Activated CD8-positive, alpha-beta T cell treated with anti-CD3 and anti-CD28 coated beads for 36 hours (primary cell): ENCODE data around the gene AP1S1. TPM values are rescaled to one million over a fixed set of nuclear protein-coding genes. Genes with fewer than 3 reads are reported as not detected.
"Not testable (repeated sequence)": the region's sequence is repeated elsewhere in the genome, so short reads cannot be mapped to it uniquely, and the experiment has no call there.

Experiments used
- ATAC-seq: fragments of 200-7000 bp; cut with Tn5 transposase; one replicate; pipeline ENCODE4 v1.10.0; 2021; ENCODE audit warnings: mild to moderate bottlenecking, moderate library complexity
- CTCF ChIA-PET: fragments of 350-600 bp; sonication (Branson Sonifier 250); formaldehyde crosslinking; loops from one replicate; lab custom pipeline; 2021; ENCODE audit warnings: antibody characterized with exemption; lab: Charles Lee
- POLR2A ChIA-PET: fragments of 350-600 bp; sonication (Branson Sonifier 250); formaldehyde crosslinking; loops from one replicate; lab custom pipeline; 2021; ENCODE audit warnings: antibody characterized with exemption; lab: Charles Lee
- DNase-seq: peaks from one replicate; pipeline ENCODE4 v3.0.0-alpha.2; 2020
- H3K27ac Mint-ChIP-seq: one replicate; pipeline ENCODE4 v1.8.0; 2021; ENCODE audit warnings: mild to moderate bottlenecking, mixed read lengths
- H3K27me3 Mint-ChIP-seq: one replicate; pipeline ENCODE4 v1.8.0; 2021; ENCODE audit warnings: mixed read lengths
- H3K36me3 Mint-ChIP-seq: one replicate; pipeline ENCODE4 v1.8.0; 2021; ENCODE audit warnings: low read depth, mixed read lengths
- H3K4me1 Mint-ChIP-seq: one replicate; pipeline ENCODE4 v1.8.0; 2021; ENCODE audit warnings: low read depth, mixed read lengths
- H3K4me3 Mint-ChIP-seq: one replicate; pipeline ENCODE4 v1.8.0; 2021; ENCODE audit warnings: mild to moderate bottlenecking, moderate library complexity, mixed read lengths
- H3K9me3 Mint-ChIP-seq: one replicate; pipeline ENCODE4 v1.8.0; 2021; ENCODE audit warnings: mixed read lengths
- intact Hi-C: fragments of 100-400 bp; cut with micrococcal nuclease; formaldehyde crosslinking; loops from one replicate; pipeline ENCODE4 v1.10.0; 2022
- total RNA-seq, 2 experiments: library from RNA; stranded (reverse); gene quantifications; one replicate each; pipeline ENCODE4 v1.2.3, GENCODE V29; 2021
- TF ChIP-seq, protein P1 (sequence below): fragments of 200-600 bp; IDR thresholded peaks from one replicate; pipeline ENCODE4 v1.8.0; 2022; ENCODE audit warnings: antibody characterized with exemption, mild to moderate bottlenecking

The AP1S1 gene
- total RNA-seq, 2 experiments from 2014 or later, result 35.6 to 39.5 TPM

DNA sequence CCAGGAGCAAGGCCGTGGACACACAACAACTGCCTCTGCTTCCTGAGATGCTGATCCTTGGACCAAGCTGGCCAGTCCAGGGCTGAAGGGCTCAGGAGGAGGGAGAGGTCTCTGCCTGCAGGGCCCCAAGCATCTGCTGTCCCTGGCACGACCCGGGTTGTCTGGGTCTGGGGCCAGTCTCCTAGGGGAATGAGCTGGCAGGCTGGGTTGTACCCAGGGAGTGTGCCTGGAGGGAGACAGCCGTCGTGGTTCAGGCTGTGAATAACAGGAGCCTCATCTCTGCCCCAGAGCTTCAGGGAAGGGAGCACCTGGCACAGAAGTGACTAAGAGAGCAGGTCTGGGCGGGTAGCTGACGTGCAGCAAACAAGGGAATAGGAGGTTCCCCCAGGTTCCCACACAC is 45.3 kb upstream of the AP1S1 start:
- POLR2A ChIA-PET, result interaction anchor here (0.6 to 0.7 kb wide), 2 partner anchors 22 to 24 kb away, joined by 3 read pairs; partner anchors contain the start of gene TRIM56
- Mint-ChIP-seq H3K27ac (no peak overlapping the region), H3K36me3 (no peaks in the 10 kb centered on the region), H3K4me1 (peaks cover 3% of the 10 kb centered on the region), H3K27me3 (peaks cover 8% of the 10 kb centered on the region), H3K4me3 (no peak overlapping the region), H3K9me3 (no peaks in the 10 kb centered on the region)
- intact Hi-C loops, result no loop called here
- CTCF ChIA-PET, result interaction anchor here (1.0 kb wide), 1 partner anchor 35 kb away, joined by 3 read pairs; no protein-coding TSS in a partner anchor
- ATAC-seq (no peak), DNase-seq (no peak)
- TF ChIP-seq, protein P1, sequence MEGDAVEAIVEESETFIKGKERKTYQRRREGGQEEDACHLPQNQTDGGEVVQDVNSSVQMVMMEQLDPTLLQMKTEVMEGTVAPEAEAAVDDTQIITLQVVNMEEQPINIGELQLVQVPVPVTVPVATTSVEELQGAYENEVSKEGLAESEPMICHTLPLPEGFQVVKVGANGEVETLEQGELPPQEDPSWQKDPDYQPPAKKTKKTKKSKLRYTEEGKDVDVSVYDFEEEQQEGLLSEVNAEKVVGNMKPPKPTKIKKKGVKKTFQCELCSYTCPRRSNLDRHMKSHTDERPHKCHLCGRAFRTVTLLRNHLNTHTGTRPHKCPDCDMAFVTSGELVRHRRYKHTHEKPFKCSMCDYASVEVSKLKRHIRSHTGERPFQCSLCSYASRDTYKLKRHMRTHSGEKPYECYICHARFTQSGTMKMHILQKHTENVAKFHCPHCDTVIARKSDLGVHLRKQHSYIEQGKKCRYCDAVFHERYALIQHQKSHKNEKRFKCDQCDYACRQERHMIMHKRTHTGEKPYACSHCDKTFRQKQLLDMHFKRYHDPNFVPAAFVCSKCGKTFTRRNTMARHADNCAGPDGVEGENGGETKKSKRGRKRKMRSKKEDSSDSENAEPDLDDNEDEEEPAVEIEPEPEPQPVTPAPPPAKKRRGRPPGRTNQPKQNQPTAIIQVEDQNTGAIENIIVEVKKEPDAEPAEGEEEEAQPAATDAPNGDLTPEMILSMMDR, result no peak

DNA sequence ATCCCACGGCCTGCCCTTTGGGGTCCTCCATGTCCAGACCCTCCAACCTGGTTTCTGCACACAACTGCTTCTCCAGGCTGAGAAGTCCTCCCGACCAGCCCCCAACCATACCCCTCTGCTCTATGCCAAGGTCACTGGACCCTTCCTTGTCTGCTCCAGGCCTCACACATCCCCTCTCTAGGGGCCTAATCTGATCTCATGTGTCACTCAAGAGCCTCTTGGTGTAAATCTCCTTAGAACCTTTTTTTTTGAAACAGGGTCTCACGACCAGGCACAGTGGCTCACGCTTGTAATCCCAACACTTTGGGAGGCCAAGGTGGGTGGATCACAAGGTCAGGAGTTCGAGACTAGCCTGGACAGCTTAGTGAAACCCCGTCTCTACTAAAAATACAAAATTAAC is 44.9 kb upstream of the AP1S1 start:
- TF ChIP-seq, protein P1, result no peak
- intact Hi-C loops, result no loop called here
- peaks cover 8% of the 10 kb centered on the region for H3K27me3 Mint-ChIP-seq
- H3K4me3 Mint-ChIP-seq, result no peak overlapping the region
- ChIA-PET CTCF (no interaction called here), POLR2A (interaction anchor here (0.7 kb wide), 1 partner anchor 24 kb away, joined by 3 read pairs; the partner anchor contains the start of gene TRIM56)
- ATAC-seq, result no peak
- no peak for DNase-seq
- no peaks in the 10 kb centered on the region for H3K9me3 Mint-ChIP-seq
- peaks cover 3% of the 10 kb centered on the region for H3K4me1 Mint-ChIP-seq
- H3K36me3 Mint-ChIP-seq, result no peaks in the 10 kb centered on the region
- H3K27ac Mint-ChIP-seq, result no peak overlapping the region

- ATAC-seq (no peak), DNase-seq (no peak)
- no peak overlapping the region for H3K4me3 Mint-ChIP-seq
- H3K4me1 Mint-ChIP-seq, result peaks cover 3% of the 10 kb centered on the region
- H3K36me3 Mint-ChIP-seq, result no peaks in the 10 kb centered on the region
- CTCF ChIA-PET, result interaction anchor here (1.2 to 1.5 kb wide), 3 partner anchors 16 to 81 kb away, joined by 3 to 5 read pairs (median 3); no protein-coding TSS in a partner anchor
- no peaks in the 10 kb centered on the region for H3K9me3 Mint-ChIP-seq
- TF ChIP-seq, protein P1, result no peak
- intact Hi-C loops, result no loop called here
- no peak overlapping the region for H3K27ac Mint-ChIP-seq
- H3K27me3 Mint-ChIP-seq, result peaks cover 3% of the 10 kb centered on the region
- POLR2A ChIA-PET, result no interaction called here
These were observed 43.0 kb upstream of the AP1S1 start for GRCh38 chr7:101111261-101111660.

DNA sequence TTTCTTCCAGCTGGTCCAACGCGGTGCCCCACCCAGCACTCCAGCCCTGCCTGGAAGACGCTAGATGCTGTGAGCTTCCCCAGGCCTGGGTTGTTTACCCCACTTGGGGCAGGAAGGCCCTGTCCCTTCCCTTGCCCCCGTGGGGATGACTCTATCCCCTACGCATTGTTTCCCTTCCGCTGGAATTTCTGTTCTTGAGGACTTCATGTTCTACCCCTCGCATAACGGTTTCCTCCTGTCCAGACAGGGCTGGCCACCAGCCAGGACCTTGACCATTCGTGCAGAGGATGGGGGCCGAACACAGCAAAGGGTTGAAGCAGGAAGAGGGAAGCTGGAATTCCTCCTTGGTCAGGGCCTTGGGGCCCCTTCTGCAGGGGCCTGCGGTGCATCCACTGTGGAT is 42.0 kb upstream of the AP1S1 start:
- ChIA-PET CTCF (no interaction called here), POLR2A (interaction anchor here (0.7 kb wide), 1 partner anchor 107 kb away, joined by 3 read pairs; no protein-coding TSS in a partner anchor)
- H3K4me3 Mint-ChIP-seq, result no peak overlapping the region
- no peaks in the 10 kb centered on the region for H3K9me3 Mint-ChIP-seq
- no peak for DNase-seq
- H3K27me3 Mint-ChIP-seq, result peaks cover under 1% of the 10 kb centered on the region
- no peak overlapping the region for H3K27ac Mint-ChIP-seq
- TF ChIP-seq, protein P1, result no peak
- no peak for ATAC-seq
- H3K36me3 Mint-ChIP-seq, result no peaks in the 10 kb centered on the region
- intact Hi-C loops, result no loop called here
- H3K4me1 Mint-ChIP-seq, result peaks cover 3% of the 10 kb centered on the region

- H3K27me3 Mint-ChIP-seq, H3K4me1 Mint-ChIP-seq, H3K36me3 Mint-ChIP-seq, intact Hi-C loops, H3K4me3 Mint-ChIP-seq, H3K27ac Mint-ChIP-seq, H3K9me3 Mint-ChIP-seq, ATAC-seq, DNase-seq, POLR2A ChIA-PET: not testable (repeated sequence)
- CTCF ChIA-PET, result interaction anchor here (1.0 kb wide), 1 partner anchor 170 kb away, joined by 3 read pairs; no protein-coding TSS in a partner anchor
These were observed 41.1 kb upstream of the AP1S1 start for GRCh38 chr7:101113140-101113539.
